ENCODE data around the gene MORC1.

Gene MORC1

GRCh38 chr3:108966773-108967172 lies 151.2 kb downstream of the MORC1 start:
- Histone ChIP-seq H3K36me3 (ENCODE audit: insufficient read depth, low read length) (no peaks in the 10 kb centered on the region), H3K27me3 (ENCODE audit: control insufficient read depth in 1 of 2, insufficient read depth in 2 of 2, low read length in 2 of 2) (no peaks in the 10 kb centered on the region), H3K9me3 (ENCODE audit: low read length) (no peaks in the 10 kb centered on the region), H3K9ac (ENCODE audit: low read length) (no peak overlapping the region), H3K4me1 (ENCODE audit: insufficient read depth, low read length) (no peaks in the 10 kb centered on the region), H3K27ac (ENCODE audit: low read depth, low read length) (no peak overlapping the region), H3K4me3 (ENCODE audit: low read depth in 1 of 2, low read length in 2 of 2) (no peak overlapping the region)

GRCh38 chr3:108959017-108959416 lies 158.9 kb downstream of the MORC1 start:
- Histone ChIP-seq H3K36me3 (ENCODE audit: insufficient read depth, low read length) (no peaks in the 10 kb centered on the region), H3K27me3 (ENCODE audit: control insufficient read depth in 1 of 2, insufficient read depth in 2 of 2, low read length in 2 of 2) (no peaks in the 10 kb centered on the region), H3K4me1 (ENCODE audit: insufficient read depth, low read length) (no peaks in the 10 kb centered on the region), H3K9me3 (ENCODE audit: low read length) (no peaks in the 10 kb centered on the region), H3K27ac (ENCODE audit: low read depth, low read length) (no peak overlapping the region), H3K4me3 (ENCODE audit: low read depth in 1 of 2, low read length in 2 of 2) (no peak overlapping the region), H3K9ac (ENCODE audit: low read length) (no peak overlapping the region)

GRCh38 chr3:108953700-108954099 lies 164.2 kb downstream of the MORC1 start, which contains the start of gene GUCA1C:
TSS of gene GUCA1C (minus strand) at chr3:108953879. CDS start at chr3:108953762, 117 bp downstream.
- Histone ChIP-seq H3K4me3 (ENCODE audit: low read depth in 1 of 2, low read length in 2 of 2) (no peak within 1 kb of the TSS), H3K9ac (ENCODE audit: low read length) (no peak within 1 kb of the TSS), H3K27ac (ENCODE audit: low read depth, low read length) (no peak within 1 kb of the TSS), H3K36me3 (ENCODE audit: insufficient read depth, low read length) (no peaks in the 10 kb centered on the region), H3K4me1 (ENCODE audit: insufficient read depth, low read length) (no peaks in the 10 kb centered on the region), H3K9me3 (ENCODE audit: low read length) (no peaks in the 10 kb centered on the region), H3K27me3 (ENCODE audit: control insufficient read depth in 1 of 2, insufficient read depth in 2 of 2, low read length in 2 of 2) (no peaks in the 10 kb centered on the region)

DNA sequence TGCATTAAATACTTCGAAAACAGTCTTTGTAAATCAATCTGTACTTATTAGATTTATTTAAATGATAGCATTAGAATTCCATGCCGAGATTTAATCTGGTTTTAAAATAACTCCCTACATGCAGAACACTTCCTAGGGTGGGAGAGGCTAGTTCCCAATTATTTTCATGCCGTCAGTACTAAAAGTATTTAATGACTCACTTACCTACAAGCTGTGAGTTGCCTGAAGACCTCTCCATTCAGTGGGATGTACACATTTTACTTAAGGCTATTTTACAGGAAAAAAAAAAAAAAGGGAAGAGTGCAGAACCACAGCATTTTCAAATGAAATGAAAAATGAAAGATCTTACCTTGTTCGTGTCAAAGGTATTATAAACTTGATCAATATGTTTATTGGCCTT lies 164.7 kb downstream of the MORC1 start:
- no peak overlapping the region for H3K27ac ChIP-seq (ENCODE audit: low read depth, low read length)
- no peaks in the 10 kb centered on the region for H3K9me3 ChIP-seq (ENCODE audit: low read length)
- H3K9ac ChIP-seq (ENCODE audit: low read length) = no peak overlapping the region
- H3K36me3 ChIP-seq (ENCODE audit: insufficient read depth, low read length) = no peaks in the 10 kb centered on the region
- H3K27me3 ChIP-seq (ENCODE audit: control insufficient read depth in 1 of 2, insufficient read depth in 2 of 2, low read length in 2 of 2) = no peaks in the 10 kb centered on the region
- H3K4me3 ChIP-seq (ENCODE audit: low read depth in 1 of 2, low read length in 2 of 2) = no peak overlapping the region
- H3K4me1 ChIP-seq (ENCODE audit: insufficient read depth, low read length) = no peaks in the 10 kb centered on the region

GRCh38 chr3:108951820-108952501 lies 166.0 kb downstream of the MORC1 start:
- Histone ChIP-seq H3K4me1 (ENCODE audit: insufficient read depth, low read length) (no peaks in the 10 kb centered on the region), H3K4me3 (ENCODE audit: low read depth in 1 of 2, low read length in 2 of 2) (no peak overlapping the region), H3K9ac (ENCODE audit: low read length) (no peak overlapping the region), H3K27ac (ENCODE audit: low read depth, low read length) (no peak overlapping the region), H3K27me3 (ENCODE audit: control insufficient read depth in 1 of 2, insufficient read depth in 2 of 2, low read length in 2 of 2) (no peaks in the 10 kb centered on the region), H3K9me3 (ENCODE audit: low read length) (no peaks in the 10 kb centered on the region), H3K36me3 (ENCODE audit: insufficient read depth, low read length) (no peaks in the 10 kb centered on the region)

DNA sequence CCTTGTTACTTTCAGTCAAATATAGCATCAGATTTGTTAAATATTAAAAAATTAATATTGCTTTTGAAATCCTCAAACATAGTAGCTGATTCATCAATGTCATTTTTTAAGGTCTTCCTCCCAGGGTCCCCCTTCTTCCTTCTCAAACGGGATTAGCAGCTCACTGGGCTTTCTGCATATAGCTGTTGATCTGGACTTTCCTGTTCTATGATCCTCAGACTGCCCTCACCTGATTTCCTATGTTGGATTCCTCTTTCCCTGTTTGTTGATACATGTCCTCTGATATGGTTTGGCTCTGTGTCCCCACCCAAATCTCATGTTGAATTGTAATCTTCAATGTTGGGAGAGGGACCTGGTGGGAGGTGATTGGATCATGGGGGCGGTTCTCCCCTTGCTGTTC lies 170.1 kb downstream of the MORC1 start:
- Histone ChIP-seq H3K4me1 (ENCODE audit: insufficient read depth, low read length) (no peaks in the 10 kb centered on the region), H3K9me3 (ENCODE audit: low read length) (no peaks in the 10 kb centered on the region), H3K9ac (ENCODE audit: low read length) (no peak overlapping the region), H3K4me3 (ENCODE audit: low read depth in 1 of 2, low read length in 2 of 2) (no peak overlapping the region), H3K27me3 (ENCODE audit: control insufficient read depth in 1 of 2, insufficient read depth in 2 of 2, low read length in 2 of 2) (no peaks in the 10 kb centered on the region), H3K36me3 (ENCODE audit: insufficient read depth, low read length) (no peaks in the 10 kb centered on the region), H3K27ac (ENCODE audit: low read depth, low read length) (no peak overlapping the region)

DNA sequence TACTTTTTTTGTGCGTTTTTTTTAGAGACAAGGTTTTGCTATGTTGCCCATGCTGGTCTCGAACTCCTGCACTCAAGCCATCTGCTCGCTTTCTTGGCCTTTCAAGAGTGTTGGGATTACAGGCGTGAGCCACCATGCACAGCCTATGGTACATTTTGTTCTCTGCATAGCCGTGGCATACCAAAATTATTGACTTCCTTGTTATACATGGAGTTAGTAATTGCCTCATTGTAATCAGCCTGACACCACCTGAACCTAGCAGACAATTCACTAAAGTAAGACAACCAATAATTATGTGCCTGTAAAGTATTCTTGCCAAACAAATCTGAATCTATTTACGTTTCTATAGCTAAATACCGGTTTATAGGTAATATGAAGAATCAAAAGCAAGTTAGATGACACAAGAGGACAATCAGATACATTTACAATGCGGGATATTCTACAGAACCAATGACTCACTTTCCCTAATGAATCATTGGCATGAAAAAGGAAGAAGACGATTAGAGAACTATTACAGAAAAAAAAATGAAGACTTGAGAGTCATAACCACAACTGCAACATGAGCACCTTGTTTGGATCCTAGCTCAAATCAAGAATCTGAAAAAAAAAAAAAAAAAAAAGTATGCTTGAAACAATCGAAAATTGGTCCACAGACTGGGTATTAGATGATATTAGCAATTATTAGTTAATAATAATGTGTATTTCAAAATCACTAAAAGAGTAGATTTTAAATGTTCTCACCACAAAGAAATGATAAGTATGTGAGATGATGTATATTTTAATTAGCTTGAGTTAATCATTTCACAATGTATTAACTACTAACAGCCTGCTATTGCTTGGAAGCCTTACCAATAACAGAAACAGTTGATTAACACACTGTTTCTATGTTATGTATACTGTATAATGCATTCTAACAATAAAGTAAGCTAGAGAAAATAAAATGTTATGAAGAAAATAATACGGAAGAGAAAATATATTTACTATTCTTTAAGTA lies 171.3 kb downstream of the MORC1 start:
- H3K27me3 ChIP-seq (ENCODE audit: control insufficient read depth in 1 of 2, insufficient read depth in 2 of 2, low read length in 2 of 2) = no peaks in the 10 kb centered on the region
- no peaks in the 10 kb centered on the region for H3K9me3 ChIP-seq (ENCODE audit: low read length)
- H3K4me3 ChIP-seq (ENCODE audit: low read depth in 1 of 2, low read length in 2 of 2) = no peak overlapping the region
- no peak overlapping the region for H3K9ac ChIP-seq (ENCODE audit: low read length)
- H3K36me3 ChIP-seq (ENCODE audit: insufficient read depth, low read length) = no peaks in the 10 kb centered on the region
- no peaks in the 10 kb centered on the region for H3K4me1 ChIP-seq (ENCODE audit: insufficient read depth, low read length)
- no peak overlapping the region for H3K27ac ChIP-seq (ENCODE audit: low read depth, low read length)

- H3K9me3 ChIP-seq (ENCODE audit: low read length) = no peaks in the 10 kb centered on the region
- no peak overlapping the region for H3K27ac ChIP-seq (ENCODE audit: low read depth, low read length)
- no peaks in the 10 kb centered on the region for H3K27me3 ChIP-seq (ENCODE audit: control insufficient read depth in 1 of 2, insufficient read depth in 2 of 2, low read length in 2 of 2)
- no peak overlapping the region for H3K4me3 ChIP-seq (ENCODE audit: low read depth in 1 of 2, low read length in 2 of 2)
- H3K36me3 ChIP-seq (ENCODE audit: insufficient read depth, low read length) = no peaks in the 10 kb centered on the region
- H3K9ac ChIP-seq (ENCODE audit: low read length) = no peak overlapping the region
- H3K4me1 ChIP-seq (ENCODE audit: insufficient read depth, low read length) = no peaks in the 10 kb centered on the region
Observed at GRCh38 chr3:108940568-108941263, 177.2 kb downstream of the MORC1 start.

GRCh38 chr3:108940166-108940565 lies 177.8 kb downstream of the MORC1 start:
- Histone ChIP-seq H3K36me3 (ENCODE audit: insufficient read depth, low read length) (no peaks in the 10 kb centered on the region), H3K4me3 (ENCODE audit: low read depth in 1 of 2, low read length in 2 of 2) (no peak overlapping the region), H3K9ac (ENCODE audit: low read length) (no peak overlapping the region), H3K27ac (ENCODE audit: low read depth, low read length) (no peak overlapping the region), H3K4me1 (ENCODE audit: insufficient read depth, low read length) (no peaks in the 10 kb centered on the region), H3K27me3 (ENCODE audit: control insufficient read depth in 1 of 2, insufficient read depth in 2 of 2, low read length in 2 of 2) (no peaks in the 10 kb centered on the region), H3K9me3 (ENCODE audit: low read length) (no peaks in the 10 kb centered on the region)

GRCh38 chr3:108936924-108937689 lies 180.8 kb downstream of the MORC1 start:
- Histone ChIP-seq H3K27ac (ENCODE audit: low read depth, low read length) (no peak overlapping the region), H3K27me3 (ENCODE audit: control insufficient read depth in 1 of 2, insufficient read depth in 2 of 2, low read length in 2 of 2) (no peaks in the 10 kb centered on the region)

DNA sequence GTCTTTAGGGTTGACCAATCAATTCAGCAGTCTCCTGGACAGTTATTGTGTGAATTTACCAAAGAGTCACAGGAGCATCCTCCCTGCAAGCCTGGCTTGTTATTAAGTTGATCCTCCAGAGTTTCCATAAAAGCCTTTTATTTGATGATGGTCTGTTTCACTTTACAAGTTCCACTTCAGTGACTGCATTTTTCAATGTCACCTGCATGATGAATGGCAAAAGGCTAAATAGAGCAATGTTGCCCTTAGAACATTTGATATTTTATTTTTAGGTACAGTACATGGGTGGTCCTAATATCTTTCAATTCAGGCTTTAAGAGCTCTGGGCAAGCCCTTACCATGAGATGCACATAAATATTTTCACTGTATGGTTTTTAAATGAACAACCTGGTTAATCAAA lies 186.9 kb downstream of the MORC1 start:
- Histone ChIP-seq H3K9me3 (ENCODE audit: low read length) (no peaks in the 10 kb centered on the region), H3K36me3 (ENCODE audit: insufficient read depth, low read length) (no peaks in the 10 kb centered on the region), H3K9ac (ENCODE audit: low read length) (no peak overlapping the region), H3K4me3 (ENCODE audit: low read depth in 1 of 2, low read length in 2 of 2) (no peak overlapping the region), H3K27ac (ENCODE audit: low read depth, low read length) (no peak overlapping the region), H3K27me3 (ENCODE audit: control insufficient read depth in 1 of 2, insufficient read depth in 2 of 2, low read length in 2 of 2) (no peaks in the 10 kb centered on the region), H3K4me1 (ENCODE audit: insufficient read depth, low read length) (no peaks in the 10 kb centered on the region)

More at GRCh38 chr3:108936924-108937689, 180.8 kb downstream of the MORC1 start:
- H3K9me3 ChIP-seq (ENCODE audit: low read length) = no peaks in the 10 kb centered on the region
- H3K36me3 ChIP-seq (ENCODE audit: insufficient read depth, low read length) = no peaks in the 10 kb centered on the region
- H3K4me1 ChIP-seq (ENCODE audit: insufficient read depth, low read length) = no peaks in the 10 kb centered on the region
- no peak overlapping the region for H3K4me3 ChIP-seq (ENCODE audit: low read depth in 1 of 2, low read length in 2 of 2)
- no peak overlapping the region for H3K9ac ChIP-seq (ENCODE audit: low read length)

All from muscle layer of colon (tissue), 2 donors.